Measurements from ENCODE around the gene PNLDC1. TPM values are rescaled to one million over a fixed set of nuclear protein-coding genes. Genes with fewer than 3 reads are reported as not detected.
"Not testable (repeated sequence)": the region's sequence is repeated elsewhere in the genome, so short reads cannot be mapped to it uniquely, and the experiment has no call there.

The PNLDC1 gene
- total and polyA plus RNA-seq, 11 donors, result 0.04 to 0.67 (median 0.20) TPM; not detected in 6

- no peaks in the 10 kb centered on the region for H3K36me3 ChIP-seq
- 78 to 85% (median 81%) methylated on average over 9 of the region's 9 CpGs for WGBS, 4 donors
- DNase-seq (no peak), ATAC-seq (no peak)
- H3K27me3 ChIP-seq, result no peaks in the 10 kb centered on the region
- H3K4me1 ChIP-seq, result no peaks in the 10 kb centered on the region
- no peaks in the 10 kb centered on the region for H3K9me3 ChIP-seq
- H3K27ac ChIP-seq, result no peak overlapping the region
- no peak overlapping the region for H3K4me3 ChIP-seq
- TF ChIP-seq POLR2A (IDR thresholded peaks at IDR 0.05) (no peak), CTCF (IDR thresholded peaks at IDR 0.05) (no peak)
- intact Hi-C loops (cut with DNase I), result no loop called here
Measured at GRCh38 chr6:159813781-159814180, 13.7 kb downstream of the PNLDC1 start.

GRCh38 chr6:159815410-159815809, 15.3 kb downstream of the PNLDC1 start:
- no peaks in the 10 kb centered on the region for H3K4me1 ChIP-seq
- TF ChIP-seq POLR2A (IDR thresholded peaks at IDR 0.05) (no peak), CTCF (IDR thresholded peaks at IDR 0.05) (no peak)
- H3K27ac ChIP-seq, result no peak overlapping the region
- DNase-seq (no peak), ATAC-seq (no peak)
- H3K9me3 ChIP-seq, result no peaks in the 10 kb centered on the region
- no peaks in the 10 kb centered on the region for H3K27me3 ChIP-seq
- intact Hi-C loops (cut with DNase I), result no loop called here
- no peaks in the 10 kb centered on the region for H3K36me3 ChIP-seq
- WGBS, 4 donors, result 72 to 81% (median 74%) methylated on average over 6 of the region's 6 CpGs
- H3K4me3 ChIP-seq, result no peak overlapping the region

GRCh38 chr6:159816775-159817174, 16.7 kb downstream of the PNLDC1 start:
- DNase-seq; H3K27ac ChIP-seq; H3K9me3 ChIP-seq; ATAC-seq; intact Hi-C loops (cut with DNase I); H3K27me3 ChIP-seq; H3K36me3 ChIP-seq; H3K4me1 ChIP-seq; H3K4me3 ChIP-seq: not testable (repeated sequence)
- WGBS, 4 donors, result 73 to 83% (median 79%) methylated on average over 3 of the region's 3 CpGs

GRCh38 chr6:159817951-159818739, 18.1 kb downstream of the PNLDC1 start:
- no peaks in the 10 kb centered on the region for H3K27me3 ChIP-seq
- WGBS, 4 donors, result 86 to 89% (median 87%) methylated on average over 20 to 23 of the region's 23 CpGs
- no peak for ATAC-seq
- DNase-seq, result no peak
- intact Hi-C loops (cut with DNase I), result no loop called here
- H3K36me3 ChIP-seq, result no peaks in the 10 kb centered on the region
- TF ChIP-seq POLR2A (IDR thresholded peaks at IDR 0.05) (no peak), CTCF (IDR thresholded peaks at IDR 0.05) (no peak)
- no peak overlapping the region for H3K4me3 ChIP-seq
- no peaks in the 10 kb centered on the region for H3K4me1 ChIP-seq
- no peaks in the 10 kb centered on the region for H3K9me3 ChIP-seq
- no peak overlapping the region for H3K27ac ChIP-seq

- intact Hi-C loops (cut with DNase I), result no loop called here
- WGBS, 4 donors, result 86 to 91% (median 87%) methylated on average over 15 to 16 of the region's 16 CpGs
- DNase-seq (no peak), ATAC-seq (no peak)
- no peaks in the 10 kb centered on the region for H3K36me3 ChIP-seq
- H3K4me1 ChIP-seq, result no peaks in the 10 kb centered on the region
- H3K4me3 ChIP-seq, result no peak overlapping the region
- H3K9me3 ChIP-seq, result no peaks in the 10 kb centered on the region
- no peak overlapping the region for H3K27ac ChIP-seq
- TF ChIP-seq CTCF (IDR thresholded peaks at IDR 0.05), result no peak
- TF ChIP-seq POLR2A (IDR thresholded peaks at IDR 0.05), result no peak
- no peaks in the 10 kb centered on the region for H3K27me3 ChIP-seq
Measured at GRCh38 chr6:159819098-159819497, 19.0 kb downstream of the PNLDC1 start.

All from heart left ventricle (tissue), 16 donors.